Measurements from ENCODE around the gene ENTPD8.
"Not testable (repeated sequence)": the region's sequence is repeated elsewhere in the genome, so short reads cannot be mapped to it uniquely, and the experiment has no call there.

Gene ENTPD8

GRCh38 chr9:137477778-137478612, 36.8 kb upstream of the ENTPD8 start:
- no peak for FAIRE-seq
- no peak for DNase-seq (ENCODE audit: insufficient read length, low spot score)

GRCh38 chr9:137476856-137477255, 35.7 kb upstream of the ENTPD8 start:
- DNase-seq (ENCODE audit: insufficient read length, low spot score) = no peak
- FAIRE-seq = no peak

GRCh38 chr9:137475666-137476065, 34.5 kb upstream of the ENTPD8 start:
- FAIRE-seq = no peak
- DNase-seq (ENCODE audit: insufficient read length, low spot score) = no peak

GRCh38 chr9:137474271-137474670, 33.1 kb upstream of the ENTPD8 start:
- DNase-seq (ENCODE audit: insufficient read length, low spot score) (no peak), FAIRE-seq (no peak)

GRCh38 chr9:137470785-137471184, 29.6 kb upstream of the ENTPD8 start:
- DNase-seq (ENCODE audit: insufficient read length, low spot score) = no peak

GRCh38 chr9:137467896-137468295, 26.7 kb upstream of the ENTPD8 start:
- DNase-seq (ENCODE audit: insufficient read length, low spot score) (no peak), FAIRE-seq (no peak)

More at GRCh38 chr9:137470785-137471184, 29.6 kb upstream of the ENTPD8 start:
- no peak for FAIRE-seq

- DNase-seq (ENCODE audit: insufficient read length, low spot score) (no peak), FAIRE-seq (no peak)
Measured at GRCh38 chr9:137467161-137467581, 26.0 kb upstream of the ENTPD8 start.

- DNase-seq (ENCODE audit: insufficient read length, low spot score); FAIRE-seq: not testable (repeated sequence)
Measured at GRCh38 chr9:137466389-137467085, 25.4 kb upstream of the ENTPD8 start.

- FAIRE-seq = no peak
- no peak for DNase-seq (ENCODE audit: insufficient read length, low spot score)
Measured at GRCh38 chr9:137465720-137466388, 24.7 kb upstream of the ENTPD8 start.

- FAIRE-seq = no peak
- no peak for DNase-seq (ENCODE audit: insufficient read length, low spot score)
Measured at GRCh38 chr9:137465000-137465719, 24.0 kb upstream of the ENTPD8 start.

GRCh38 chr9:137464291-137464999, 23.3 kb upstream of the ENTPD8 start:
- no peak for DNase-seq (ENCODE audit: insufficient read length, low spot score)
- FAIRE-seq = no peak

- no peak for FAIRE-seq
- DNase-seq (ENCODE audit: insufficient read length, low spot score) = no peak
Measured at GRCh38 chr9:137463931-137464290, 22.8 kb upstream of the ENTPD8 start.

- DNase-seq (ENCODE audit: insufficient read length, low spot score) (no peak), FAIRE-seq (no peak)
Measured at GRCh38 chr9:137462986-137463930, 22.1 kb upstream of the ENTPD8 start.

- FAIRE-seq (no peak), DNase-seq (ENCODE audit: insufficient read length, low spot score) (no peak)
Measured at GRCh38 chr9:137462396-137462985, 21.3 kb upstream of the ENTPD8 start.

- DNase-seq (ENCODE audit: insufficient read length, low spot score) (peak; percentile 89), FAIRE-seq (peak; percentile 87)
Measured at GRCh38 chr9:137461663-137462395, 20.7 kb upstream of the ENTPD8 start.

GRCh38 chr9:137461316-137461662, 20.1 kb upstream of the ENTPD8 start:
- FAIRE-seq (no peak), DNase-seq (ENCODE audit: insufficient read length, low spot score) (no peak)

- FAIRE-seq = no peak
Measured at GRCh38 chr9:137460363-137461315, 19.5 kb upstream of the ENTPD8 start.

More at GRCh38 chr9:137460363-137461315, 19.5 kb upstream of the ENTPD8 start:
- no peak for DNase-seq (ENCODE audit: insufficient read length, low spot score)
